GM12874 (cell line): ENCODE data around the gene PRKN.

Experiments used
- CTCF ChIP-seq: IDR thresholded peaks from 2 replicates; pipeline ENCODE4 v1.5.1; 2011; ENCODE audit warnings: low read depth, mild to moderate bottlenecking, control low read depth, low read length, moderate library complexity; ENCODE audit not compliant: insufficient read depth

PRKN gene

GRCh38 chr6:161410076-161410475, 1317.5 kb downstream of the PRKN start:
- no peak for TF ChIP-seq CTCF

GRCh38 chr6:161409353-161409752, 1318.2 kb downstream of the PRKN start:
- TF ChIP-seq CTCF = no peak

GRCh38 chr6:161408041-161408440, 1319.5 kb downstream of the PRKN start:
- no peak for TF ChIP-seq CTCF

GRCh38 chr6:161407581-161407980, 1320.0 kb downstream of the PRKN start:
- no peak for TF ChIP-seq CTCF

GRCh38 chr6:161407115-161407514, 1320.5 kb downstream of the PRKN start:
- TF ChIP-seq CTCF = no peak

GRCh38 chr6:161406646-161407045, 1320.9 kb downstream of the PRKN start:
- no peak for TF ChIP-seq CTCF

- no peak for TF ChIP-seq CTCF
These were observed 1322.1 kb downstream of the PRKN start for GRCh38 chr6:161405418-161405817.

- TF ChIP-seq CTCF = no peak
These were observed 1323.8 kb downstream of the PRKN start for GRCh38 chr6:161403717-161404116.
